GM23338 (cell line): ENCODE data around the gene ZC3H7A.

ENCODE experiments used
- ETS1 ChIP-seq: IDR thresholded peaks from 2 replicates; pipeline ENCODE4 v1.6.1; 2016; ENCODE audit warnings: antibody characterized with exemption
- EZH2phosphoT487 ChIP-seq: fragments of 200-600 bp; sonication (generic); IDR thresholded peaks from one replicate; pipeline ENCODE4 v1.8.1; 2018; ENCODE audit warnings: antibody characterized with exemption; ENCODE audit not compliant: unreplicated experiment
- NANOG ChIP-seq: IDR thresholded peaks from 2 replicates; pipeline ENCODE4 v1.6.1; 2016; ENCODE audit warnings: antibody characterized with exemption, borderline replicate concordance
- ZNF331 ChIP-seq: fragments of 250-450 bp; sonication (Bioruptor Pico); IDR thresholded peaks from 2 replicates; pipeline ENCODE4 v1.5.0; 2020; ENCODE audit warnings: low read depth, mild to moderate bottlenecking, moderate library complexity
- TF ChIP-seq, protein P1 (sequence below), 2 experiments: fragments of 200-600 bp in 1 of 2; sonication (generic) in 1 of 2; conservative IDR thresholded peaks; 2 replicates each; pipeline versions ENCODE4 v1.5.1 to v1.6.1; 2016 to 2017; ENCODE audit warnings: antibody characterized with exemption in 2 of 2, low read depth in 2 of 2, mild to moderate bottlenecking in 2 of 2, moderate library complexity in 1 of 2

DNA sequence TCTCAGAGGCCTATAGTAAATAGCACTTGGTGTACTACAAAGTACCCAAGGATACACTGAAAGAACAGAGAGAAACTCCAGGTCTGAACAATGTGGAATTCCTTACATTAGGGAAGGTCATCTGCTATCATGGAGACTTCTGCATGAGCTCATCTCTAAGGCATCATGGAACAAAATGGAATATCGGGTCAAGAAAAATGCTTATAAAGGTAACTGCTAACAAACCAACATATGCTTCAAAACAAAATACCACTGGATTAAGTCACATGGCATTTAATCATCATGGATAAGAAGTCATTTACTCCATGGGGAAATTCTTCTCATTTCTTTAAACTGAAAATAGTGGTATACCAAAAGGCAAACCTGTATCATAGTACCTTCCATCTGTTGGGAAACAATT lies 88.6 kb downstream of the ZC3H7A start:
- TF ChIP-seq NANOG (no peak), EZH2phosphoT487 (no peak), ETS1 (no peak), ZNF331 (CRISPR knock-in tag) (no peak)
- TF ChIP-seq, protein P1, sequence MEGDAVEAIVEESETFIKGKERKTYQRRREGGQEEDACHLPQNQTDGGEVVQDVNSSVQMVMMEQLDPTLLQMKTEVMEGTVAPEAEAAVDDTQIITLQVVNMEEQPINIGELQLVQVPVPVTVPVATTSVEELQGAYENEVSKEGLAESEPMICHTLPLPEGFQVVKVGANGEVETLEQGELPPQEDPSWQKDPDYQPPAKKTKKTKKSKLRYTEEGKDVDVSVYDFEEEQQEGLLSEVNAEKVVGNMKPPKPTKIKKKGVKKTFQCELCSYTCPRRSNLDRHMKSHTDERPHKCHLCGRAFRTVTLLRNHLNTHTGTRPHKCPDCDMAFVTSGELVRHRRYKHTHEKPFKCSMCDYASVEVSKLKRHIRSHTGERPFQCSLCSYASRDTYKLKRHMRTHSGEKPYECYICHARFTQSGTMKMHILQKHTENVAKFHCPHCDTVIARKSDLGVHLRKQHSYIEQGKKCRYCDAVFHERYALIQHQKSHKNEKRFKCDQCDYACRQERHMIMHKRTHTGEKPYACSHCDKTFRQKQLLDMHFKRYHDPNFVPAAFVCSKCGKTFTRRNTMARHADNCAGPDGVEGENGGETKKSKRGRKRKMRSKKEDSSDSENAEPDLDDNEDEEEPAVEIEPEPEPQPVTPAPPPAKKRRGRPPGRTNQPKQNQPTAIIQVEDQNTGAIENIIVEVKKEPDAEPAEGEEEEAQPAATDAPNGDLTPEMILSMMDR (conservative IDR thresholded peaks at IDR 0.05; ENCODE audit: low read depth in 2 of 2): no peak
